Neural progenitor cell (in vitro differentiated cells): ENCODE data around the gene CLEC2A.

Experiments used
- CTCF ChIP-seq: fragments of 200-600 bp; sonication (generic); IDR thresholded peaks from 2 replicates; pipeline ENCODE4 v1.5.1; 2017; ENCODE audit warnings: antibody characterized with exemption, mild to moderate bottlenecking
- EZH2 ChIP-seq: fragments of 200-600 bp; sonication (generic); IDR thresholded peaks from 2 replicates; pipeline ENCODE4 v1.6.1; 2017; ENCODE audit warnings: antibody characterized with exemption, mild to moderate bottlenecking, moderate library complexity

- TF ChIP-seq CTCF (no peak), EZH2 (no peak)
Measured at GRCh38 chr12:9868311-9868801, 63.8 kb downstream of the CLEC2A start.
